Thyroid gland (tissue), 4 donors: Measurements from ENCODE around the gene ST8SIA5. TPM values are rescaled to one million over a fixed set of nuclear protein-coding genes. Genes with fewer than 3 reads are reported as not detected.

Experiments
- DNase-seq, 2 donors: peaks; one replicate each; pipeline ENCODE4 v3.0.0-alpha.2; 2019
- H3K27ac ChIP-seq, 3 donors: fragments of 200-600 bp; sonication (generic); 1 replicate in 2 of 3; 2 replicates in 1 of 3; pipeline ENCODE4 v1.5.1; 2016 to 2019; ENCODE audit warnings: mild to moderate bottlenecking in 1 of 3, moderate library complexity in 1 of 3
- H3K27me3 ChIP-seq: fragments of 200-600 bp; sonication (generic); one replicate; pipeline ENCODE4 v1.5.1; 2019
- H3K36me3 ChIP-seq, 2 donors: fragments of 200-600 bp; sonication (generic); one replicate each; pipeline ENCODE4 v1.5.1; 2016 to 2019
- H3K4me1 ChIP-seq, 2 donors: fragments of 200-600 bp; sonication (generic); one replicate each; pipeline ENCODE4 v1.5.1; 2017 to 2019
- H3K4me3 ChIP-seq, 3 donors: fragments of 200-600 bp; sonication (generic); replicated peaks in 1 of 3; 1 replicate in 2 of 3; 2 replicates in 1 of 3; pipeline ENCODE4 v1.5.1; 2016; ENCODE audit warnings: mild to moderate bottlenecking in 1 of 3
- H3K9me3 ChIP-seq: fragments of 200-600 bp; sonication (generic); one replicate; pipeline ENCODE4 v1.5.1; 2017
- CTCF ChIP-seq, 6 experiments: fragments of 200-600 bp in 3 of 6; fragments of 450-650 bp in 3 of 6; sonication (generic) in 3 of 6; IDR thresholded peaks; one replicate each; pipeline ENCODE4 v1.5.1; 2016 to 2019; ENCODE audit warnings: antibody characterized with exemption in 6 of 6, mild to moderate bottlenecking in 2 of 6, inconsistent platforms in 1 of 6, moderate library complexity in 1 of 6
- POLR2A ChIP-seq, 2 donors: fragments of 450-650 bp; IDR thresholded peaks; one replicate each; pipeline ENCODE4 v1.6.1; 2017; ENCODE audit warnings: antibody characterized with exemption in 2 of 2, mild to moderate bottlenecking in 2 of 2, moderate library complexity in 1 of 2
- WGBS, 2 donors: methylation state at CpG; one replicate each; pipeline ENCODE4 v1.1.5; 2017; 5-methylcytosine and 5-hydroxymethylcytosine counted together
- intact Hi-C: fragments of 100-400 bp; cut with DNase I; formaldehyde crosslinking; loops from one replicate; pipeline ENCODE4 v1.15.1; 2023
- total RNA-seq, 4 donors: library from RNA; depleted of rRNA; stranded (reverse); fragments of >200 nt; gene quantifications; one replicate each; pipeline ENCODE4 v1.2.3, GENCODE V29; 2016

ST8SIA5 gene
- total RNA-seq, 4 donors from 2014 or later: 0.04 to 1.2 (median 0.24) TPM; not detected in 1

- no peaks in the 10 kb centered on the region for H3K36me3 ChIP-seq
- 88 to 94% methylated on average over 9 of the region's 9 CpGs for WGBS, 2 donors
- no peak for TF ChIP-seq POLR2A (IDR thresholded peaks at IDR 0.05)
- TF ChIP-seq CTCF (IDR thresholded peaks at IDR 0.05): no peak
- H3K9me3 ChIP-seq: no peaks in the 10 kb centered on the region
- H3K27ac ChIP-seq: no peak overlapping the region
- H3K27me3 ChIP-seq: no peaks in the 10 kb centered on the region
- DNase-seq: no peak
- intact Hi-C loops: no loop called here
- no peak overlapping the region for H3K4me3 ChIP-seq
- no peaks in the 10 kb centered on the region for H3K4me1 ChIP-seq
Measured at GRCh38 chr18:46686186-46686585, 70.7 kb downstream of the ST8SIA5 start.

GRCh38 chr18:46683252-46683651 lies 73.6 kb downstream of the ST8SIA5 start:
- no peaks in the 10 kb centered on the region for H3K9me3 ChIP-seq
- TF ChIP-seq POLR2A (IDR thresholded peaks at IDR 0.05) (no peak), CTCF (IDR thresholded peaks at IDR 0.05) (no peak)
- H3K36me3 ChIP-seq: no peaks in the 10 kb centered on the region
- intact Hi-C loops: no loop called here
- 71 to 94% methylated on average over 4 of the region's 4 CpGs for WGBS, 2 donors
- H3K27me3 ChIP-seq: no peaks in the 10 kb centered on the region
- no peak overlapping the region for H3K4me3 ChIP-seq
- no peak overlapping the region for H3K27ac ChIP-seq
- DNase-seq: no peak
- H3K4me1 ChIP-seq: peaks cover 6 to 11% of the 10 kb centered on the region in 2 donors

- WGBS, 2 donors: 73 to 75% methylated on average over 12 of the region's 12 CpGs
- intact Hi-C loops: no loop called here
- Histone ChIP-seq H3K36me3 (no peaks in the 10 kb centered on the region), H3K27me3 (no peaks in the 10 kb centered on the region), H3K9me3 (no peaks in the 10 kb centered on the region), H3K27ac (no peak overlapping the region), H3K4me3 (no peak overlapping the region), H3K4me1 (peaks cover 26 to 31% of the 10 kb centered on the region in 2 donors)
- no peak for DNase-seq
- no peak for TF ChIP-seq CTCF (IDR thresholded peaks at IDR 0.05)
- TF ChIP-seq POLR2A (IDR thresholded peaks at IDR 0.05): no peak
Measured at GRCh38 chr18:46680784-46681695, 75.8 kb downstream of the ST8SIA5 start.

- no peak for DNase-seq
- WGBS, 2 donors: 93% methylated on average over 44 to 52 of the region's 52 CpGs
Measured at GRCh38 chr18:46679846-46680598, 76.8 kb downstream of the ST8SIA5 start.

More at GRCh38 chr18:46679846-46680598, 76.8 kb downstream of the ST8SIA5 start:
- no peaks in the 10 kb centered on the region for H3K36me3 ChIP-seq
- intact Hi-C loops: no loop called here
- H3K9me3 ChIP-seq: no peaks in the 10 kb centered on the region
- H3K27ac ChIP-seq: no peak overlapping the region
- H3K27me3 ChIP-seq: no peaks in the 10 kb centered on the region
- TF ChIP-seq CTCF (IDR thresholded peaks at IDR 0.05) (no peak), POLR2A (IDR thresholded peaks at IDR 0.05) (no peak)
- peaks cover 26 to 31% of the 10 kb centered on the region in 2 donors for H3K4me1 ChIP-seq
- no peak overlapping the region for H3K4me3 ChIP-seq
